ENCODE data around the gene SMIM1. TPM values are rescaled to one million over a fixed set of nuclear protein-coding genes. Genes with fewer than 3 reads are reported as not detected.
"Not testable (repeated sequence)": the region's sequence is repeated elsewhere in the genome, so short reads cannot be mapped to it uniquely, and the experiment has no call there.

SMIM1 gene
- polyA plus RNA-seq, 2 donors, result 1.1 to 1.9 TPM

DNA sequence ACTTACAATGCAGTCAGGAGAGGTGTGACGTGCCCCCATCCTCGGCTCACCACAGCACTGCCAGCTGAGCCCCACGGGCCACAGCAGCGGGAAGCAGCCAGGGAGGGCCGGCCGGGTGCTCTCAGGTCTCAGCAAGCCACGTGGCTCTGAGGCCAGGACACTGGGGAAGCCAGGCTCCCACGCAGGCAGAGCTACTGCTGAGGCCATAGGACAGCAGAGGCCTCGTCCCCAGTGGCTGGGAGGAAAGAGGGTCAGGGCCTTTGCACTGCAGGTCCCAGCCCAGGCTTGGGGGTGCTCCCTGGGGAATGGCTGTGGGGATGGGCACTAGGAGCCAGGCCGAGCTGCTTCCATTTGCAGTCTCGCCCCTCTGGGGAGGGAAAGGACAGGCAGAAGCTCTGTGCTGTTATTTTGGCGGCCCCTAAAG lies 18.0 kb downstream of the SMIM1 start:
- no peak overlapping the region for H3K4me3 ChIP-seq (ENCODE audit: low read depth in 1 of 2, low read length in 2 of 2)
- H3K36me3 ChIP-seq (ENCODE audit: control insufficient read depth in 2 of 2, insufficient read depth in 2 of 2, low read length in 1 of 2), result peaks cover 5 to 30% of the 10 kb centered on the region in 2 donors
- H3K9me3 ChIP-seq (ENCODE audit: control insufficient read depth in 2 of 2, insufficient read depth in 1 of 2, low read depth in 1 of 2, low read length in 1 of 2), result peaks cover 0 to under 1% of the 10 kb centered on the region in 2 donors
- no peak overlapping the region for H3K27ac ChIP-seq (ENCODE audit: low read depth in 2 of 2, low read length in 1 of 2)
- peaks cover 7% of the 10 kb centered on the region in 2 donors for H3K4me1 ChIP-seq (ENCODE audit: control insufficient read depth in 2 of 2, insufficient read depth in 2 of 2, low read length in 1 of 2)
- 74 to 77% methylated on average over 12 of the region's 12 CpGs for WGBS, 2 donors
- no peaks in the 10 kb centered on the region for H3K27me3 ChIP-seq (ENCODE audit: control insufficient read depth in 1 of 2, insufficient read depth in 2 of 2, low read length in 2 of 2)

- 85 to 87% methylated on average over 18 of the region's 18 CpGs for WGBS, 2 donors
- Histone ChIP-seq H3K4me3 (ENCODE audit: low read depth in 1 of 2, low read length in 2 of 2) (no peak overlapping the region), H3K36me3 (ENCODE audit: control insufficient read depth in 2 of 2, insufficient read depth in 2 of 2, low read length in 1 of 2) (peaks cover 5 to 28% of the 10 kb centered on the region in 2 donors), H3K27ac (ENCODE audit: low read depth in 2 of 2, low read length in 1 of 2) (no peak overlapping the region), H3K9me3 (ENCODE audit: control insufficient read depth in 2 of 2, insufficient read depth in 1 of 2, low read depth in 1 of 2, low read length in 1 of 2) (peaks cover 0 to 3% of the 10 kb centered on the region in 2 donors), H3K4me1 (ENCODE audit: control insufficient read depth in 2 of 2, insufficient read depth in 2 of 2, low read length in 1 of 2) (peaks cover 7 to 11% of the 10 kb centered on the region in 2 donors), H3K27me3 (ENCODE audit: control insufficient read depth in 1 of 2, insufficient read depth in 2 of 2, low read length in 2 of 2) (no peaks in the 10 kb centered on the region)
These were observed 18.4 kb downstream of the SMIM1 start for GRCh38 chr1:3790952-3791351.

- Histone ChIP-seq H3K36me3 (ENCODE audit: control insufficient read depth in 2 of 2, insufficient read depth in 2 of 2, low read length in 1 of 2) (peaks cover 0 to under 1% of the 10 kb centered on the region in 2 donors), H3K4me1 (ENCODE audit: control insufficient read depth in 2 of 2, insufficient read depth in 2 of 2, low read length in 1 of 2) (peaks cover 3 to 6% of the 10 kb centered on the region in 2 donors), H3K27ac (ENCODE audit: low read depth in 2 of 2, low read length in 1 of 2) (peak overlapping the region; percentile 48 to 72), H3K27me3 (ENCODE audit: control insufficient read depth in 1 of 2, insufficient read depth in 2 of 2, low read length in 2 of 2) (no peaks in the 10 kb centered on the region), H3K4me3 (ENCODE audit: low read depth in 1 of 2, low read length in 2 of 2) (peak overlapping the region; percentile 74 to 97), H3K9me3 (ENCODE audit: control insufficient read depth in 2 of 2, insufficient read depth in 1 of 2, low read depth in 1 of 2, low read length in 1 of 2) (peaks cover 0 to 3% of the 10 kb centered on the region in 2 donors)
- 3 to 4% methylated on average over 53 of the region's 53 CpGs for WGBS, 2 donors
These were observed 23.1 kb downstream of the SMIM1 start for GRCh38 chr1:3795453-3796214.

GRCh38 chr1:3796215-3797061 lies 23.9 kb downstream of the SMIM1 start, which contains the start of gene LRRC47:
Gene LRRC47, minus strand, starts transcription at chr1:3796498. Its CDS starts 22 bp downstream, at chr1:3796476.
- peaks cover 0 to 3% of the 10 kb centered on the region in 2 donors for H3K9me3 ChIP-seq (ENCODE audit: control insufficient read depth in 2 of 2, insufficient read depth in 1 of 2, low read depth in 1 of 2, low read length in 1 of 2)
- no peaks in the 10 kb centered on the region for H3K36me3 ChIP-seq (ENCODE audit: control insufficient read depth in 2 of 2, insufficient read depth in 2 of 2, low read length in 1 of 2)
- peaks cover 3 to 6% of the 10 kb centered on the region in 2 donors for H3K4me1 ChIP-seq (ENCODE audit: control insufficient read depth in 2 of 2, insufficient read depth in 2 of 2, low read length in 1 of 2)
- H3K27ac ChIP-seq (ENCODE audit: low read depth in 2 of 2, low read length in 1 of 2), result peak within 1 kb of the TSS; percentile 48 to 72
- no peaks in the 10 kb centered on the region for H3K27me3 ChIP-seq (ENCODE audit: control insufficient read depth in 1 of 2, insufficient read depth in 2 of 2, low read length in 2 of 2)
- peak within 1 kb of the TSS; percentile 74 to 97 for H3K4me3 ChIP-seq (ENCODE audit: low read depth in 1 of 2, low read length in 2 of 2)
- 3% methylated on average over 38 to 60 of the region's 60 CpGs for WGBS, 2 donors

GRCh38 chr1:3799976-3800685 lies 27.6 kb downstream of the SMIM1 start:
- WGBS, 2 donors, result 82 to 86% methylated on average over 10 to 11 of the region's 11 CpGs
- no peaks in the 10 kb centered on the region for H3K27me3 ChIP-seq (ENCODE audit: control insufficient read depth in 1 of 2, insufficient read depth in 2 of 2, low read length in 2 of 2)

GRCh38 chr1:3800795-3801194 lies 28.2 kb downstream of the SMIM1 start:
- not testable (repeated sequence) for H3K27ac ChIP-seq (ENCODE audit: low read depth in 2 of 2, low read length in 1 of 2); H3K9me3 ChIP-seq (ENCODE audit: control insufficient read depth in 2 of 2, insufficient read depth in 1 of 2, low read depth in 1 of 2, low read length in 1 of 2); H3K36me3 ChIP-seq (ENCODE audit: control insufficient read depth in 2 of 2, insufficient read depth in 2 of 2, low read length in 1 of 2); H3K4me1 ChIP-seq (ENCODE audit: control insufficient read depth in 2 of 2, insufficient read depth in 2 of 2, low read length in 1 of 2); H3K4me3 ChIP-seq (ENCODE audit: low read depth in 1 of 2, low read length in 2 of 2); H3K27me3 ChIP-seq (ENCODE audit: control insufficient read depth in 1 of 2, insufficient read depth in 2 of 2, low read length in 2 of 2)
- WGBS, 2 donors, result 70 to 82% methylated on average over 3 of the region's 3 CpGs

More at GRCh38 chr1:3799976-3800685, 27.6 kb downstream of the SMIM1 start:
- Histone ChIP-seq H3K36me3 (ENCODE audit: control insufficient read depth in 2 of 2, insufficient read depth in 2 of 2, low read length in 1 of 2) (no peaks in the 10 kb centered on the region), H3K4me1 (ENCODE audit: control insufficient read depth in 2 of 2, insufficient read depth in 2 of 2, low read length in 1 of 2) (peaks cover 1 to 6% of the 10 kb centered on the region in 2 donors), H3K9me3 (ENCODE audit: control insufficient read depth in 2 of 2, insufficient read depth in 1 of 2, low read depth in 1 of 2, low read length in 1 of 2) (peaks cover 0 to 3% of the 10 kb centered on the region in 2 donors), H3K4me3 (ENCODE audit: low read depth in 1 of 2, low read length in 2 of 2) (no peak overlapping the region), H3K27ac (ENCODE audit: low read depth in 2 of 2, low read length in 1 of 2) (no peak overlapping the region)

DNA sequence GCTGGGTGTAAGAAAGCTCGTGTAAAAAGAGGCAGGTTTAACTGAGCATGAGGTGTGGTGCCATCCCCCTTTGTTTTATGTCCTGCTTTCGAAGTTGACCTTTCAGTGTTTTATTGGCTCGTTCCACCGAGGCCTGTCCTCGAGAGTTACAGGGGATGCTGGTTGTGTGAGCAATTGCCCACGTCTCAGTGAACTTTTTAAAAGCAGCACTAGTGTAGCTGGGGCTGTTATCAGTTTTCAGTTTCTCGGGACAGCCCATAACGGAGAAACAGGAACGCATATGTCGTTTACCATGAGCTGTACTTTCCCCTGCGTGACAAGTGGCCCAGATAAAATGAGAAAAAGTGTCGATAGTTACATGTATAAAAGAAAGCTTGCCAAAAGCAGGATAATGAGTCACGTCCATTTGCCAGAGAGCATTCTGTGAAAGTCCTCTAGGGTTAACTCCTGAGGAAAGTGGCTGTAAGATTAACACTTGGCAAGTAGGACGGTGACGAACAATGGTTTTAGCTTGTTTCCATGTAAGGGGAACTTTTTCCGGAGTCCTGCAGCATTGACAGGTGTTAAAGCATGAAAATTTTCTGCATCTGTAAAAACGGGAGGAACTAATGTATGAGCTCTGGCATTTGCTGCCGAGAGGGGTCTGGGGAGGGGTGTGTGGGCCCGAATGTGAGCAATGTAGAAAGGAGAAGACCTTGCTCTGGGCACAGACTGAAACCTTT lies 31.5 kb downstream of the SMIM1 start:
- no peak overlapping the region for H3K4me3 ChIP-seq (ENCODE audit: low read depth in 1 of 2, low read length in 2 of 2)
- no peaks in the 10 kb centered on the region for H3K36me3 ChIP-seq (ENCODE audit: control insufficient read depth in 2 of 2, insufficient read depth in 2 of 2, low read length in 1 of 2)
- no peaks in the 10 kb centered on the region for H3K9me3 ChIP-seq (ENCODE audit: control insufficient read depth in 2 of 2, insufficient read depth in 1 of 2, low read depth in 1 of 2, low read length in 1 of 2)
- no peak overlapping the region for H3K27ac ChIP-seq (ENCODE audit: low read depth in 2 of 2, low read length in 1 of 2)
- WGBS, 2 donors, result 61 to 69% methylated on average over 19 of the region's 19 CpGs
- H3K27me3 ChIP-seq (ENCODE audit: control insufficient read depth in 1 of 2, insufficient read depth in 2 of 2, low read length in 2 of 2), result no peaks in the 10 kb centered on the region
- H3K4me1 ChIP-seq (ENCODE audit: control insufficient read depth in 2 of 2, insufficient read depth in 2 of 2, low read length in 1 of 2), result no peaks in the 10 kb centered on the region

- 56 to 70% methylated on average over 7 of the region's 7 CpGs for WGBS, 2 donors
- H3K4me3 ChIP-seq (ENCODE audit: low read depth in 1 of 2, low read length in 2 of 2); H3K36me3 ChIP-seq (ENCODE audit: control insufficient read depth in 2 of 2, insufficient read depth in 2 of 2, low read length in 1 of 2); H3K4me1 ChIP-seq (ENCODE audit: control insufficient read depth in 2 of 2, insufficient read depth in 2 of 2, low read length in 1 of 2); H3K9me3 ChIP-seq (ENCODE audit: control insufficient read depth in 2 of 2, insufficient read depth in 1 of 2, low read depth in 1 of 2, low read length in 1 of 2); H3K27ac ChIP-seq (ENCODE audit: low read depth in 2 of 2, low read length in 1 of 2); H3K27me3 ChIP-seq (ENCODE audit: control insufficient read depth in 1 of 2, insufficient read depth in 2 of 2, low read length in 2 of 2): not testable (repeated sequence)
These were observed 32.0 kb downstream of the SMIM1 start for GRCh38 chr1:3804627-3804944.

DNA sequence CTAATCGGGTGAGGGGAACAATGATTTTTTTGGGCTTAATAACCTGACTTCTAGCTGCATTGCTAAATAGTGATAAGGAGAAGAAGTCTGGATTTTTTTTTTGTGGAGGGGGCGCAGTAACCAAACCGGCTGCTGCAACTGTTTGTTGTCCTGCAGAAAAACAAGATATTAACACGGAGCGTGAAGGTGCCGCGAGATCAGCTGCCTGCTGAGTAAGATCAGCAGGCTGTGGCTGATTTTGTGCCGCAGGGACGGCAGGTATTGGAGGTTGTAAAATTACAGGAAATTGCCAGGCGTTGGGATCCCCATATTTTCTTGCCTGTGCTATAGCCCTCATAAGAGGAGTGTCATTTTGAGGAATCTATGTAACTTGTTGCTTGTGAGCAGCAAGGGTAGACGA lies 32.5 kb downstream of the SMIM1 start:
- WGBS, 2 donors, result 75 to 84% methylated on average over 11 of the region's 11 CpGs
- no peaks in the 10 kb centered on the region for H3K9me3 ChIP-seq (ENCODE audit: control insufficient read depth in 2 of 2, insufficient read depth in 1 of 2, low read depth in 1 of 2, low read length in 1 of 2)

More for the DNA sequence above, 32.5 kb downstream of the SMIM1 start:
- H3K4me3 ChIP-seq (ENCODE audit: low read depth in 1 of 2, low read length in 2 of 2), result no peak overlapping the region
- H3K27me3 ChIP-seq (ENCODE audit: control insufficient read depth in 1 of 2, insufficient read depth in 2 of 2, low read length in 2 of 2), result no peaks in the 10 kb centered on the region
- no peak overlapping the region for H3K27ac ChIP-seq (ENCODE audit: low read depth in 2 of 2, low read length in 1 of 2)
- no peaks in the 10 kb centered on the region for H3K36me3 ChIP-seq (ENCODE audit: control insufficient read depth in 2 of 2, insufficient read depth in 2 of 2, low read length in 1 of 2)
- no peaks in the 10 kb centered on the region for H3K4me1 ChIP-seq (ENCODE audit: control insufficient read depth in 2 of 2, insufficient read depth in 2 of 2, low read length in 1 of 2)

Data from esophagus (tissue), 2 donors.